Small intestine (tissue), 7 donors: ENCODE results near the gene DDAH1. TPM values are rescaled to one million over a fixed set of nuclear protein-coding genes. Genes with fewer than 3 reads are reported as not detected.
"Not testable (repeated sequence)": the region's sequence is repeated elsewhere in the genome, so short reads cannot be mapped to it uniquely, and the experiment has no call there.

Experiments used
- DNase-seq, 2 donors: peaks; one replicate each; pipeline versions ENCODE4 v3.0.0 to v3.0.0-alpha.2; 2013
- FAIRE-seq: peaks from 2 replicates; lab custom pipeline; 2012; peaks lifted over from hg19 to GRCh38; lab: Jason Lieb, UNC
- H3K27ac ChIP-seq, 3 donors: one replicate each; pipeline ENCODE4 v1.5.1; 2013; ENCODE audit warnings: low read length in 2 of 3, mild to moderate bottlenecking in 2 of 3, control low read depth in 1 of 3, inconsistent platforms in 1 of 3, low read depth in 1 of 3, moderate library complexity in 1 of 3
- H3K27me3 ChIP-seq, 3 donors: one replicate each; pipeline ENCODE4 v1.6.1; 2013; ENCODE audit warnings: low read length in 3 of 3, inconsistent platforms in 1 of 3; ENCODE audit not compliant: control insufficient read depth in 3 of 3, insufficient read depth in 3 of 3
- H3K36me3 ChIP-seq, 3 donors: one replicate each; pipeline ENCODE4 v1.6.1; 2013; ENCODE audit warnings: low read length in 3 of 3, inconsistent platforms in 1 of 3, low read depth in 1 of 3, mild to moderate bottlenecking in 1 of 3, moderate library complexity in 1 of 3; ENCODE audit not compliant: control insufficient read depth in 3 of 3, insufficient read depth in 2 of 3
- H3K4me1 ChIP-seq, 3 donors: one replicate each; pipeline ENCODE4 v1.6.1; 2013; ENCODE audit warnings: low read length in 2 of 3, inconsistent platforms in 1 of 3, low read depth in 1 of 3, mild to moderate bottlenecking in 1 of 3, moderate library complexity in 1 of 3; ENCODE audit not compliant: control insufficient read depth in 3 of 3, insufficient read depth in 2 of 3
- H3K4me3 ChIP-seq, 3 donors: one replicate each; pipeline ENCODE4 v1.5.1; 2013; ENCODE audit warnings: low read length in 3 of 3, control low read depth in 1 of 3, inconsistent platforms in 1 of 3, low read depth in 1 of 3, mild to moderate bottlenecking in 1 of 3, moderate library complexity in 1 of 3
- H3K9me3 ChIP-seq, 2 donors: one replicate each; pipeline ENCODE4 v1.6.1; 2013; ENCODE audit warnings: low read depth in 1 of 2, low read length in 1 of 2; ENCODE audit not compliant: control insufficient read depth in 2 of 2, insufficient read depth in 1 of 2
- WGBS, 3 donors: extraction: QIAGEN DNeasy Blood & Tissue Kit; methylation state at CpG; one replicate each; pipeline ENCODE4 v1.1.7; 2013; 5-methylcytosine and 5-hydroxymethylcytosine counted together
- polyA plus RNA-seq, 4 donors: library from polyadenylated mRNA; stranded (reverse) in 3 of 4; unstranded in 1 of 4; fragments of 200-250 nt in 3 of 4; fragments of 120-200 nt in 1 of 4; gene quantifications; one replicate each; pipeline versions ENCODE4 v1.2.1 to v1.2.3, GENCODE V29; 2013
- donor health status: healthy with polysubstance abuse.
- donor health status: control.
- donor health status: control.
- donor health status: Bipolar disorder and iron deficiency.
- donor health status: healthy.

Gene DDAH1
- polyA plus RNA-seq, 4 donors = 21.9 to 130 (median 46.7) TPM

DNA sequence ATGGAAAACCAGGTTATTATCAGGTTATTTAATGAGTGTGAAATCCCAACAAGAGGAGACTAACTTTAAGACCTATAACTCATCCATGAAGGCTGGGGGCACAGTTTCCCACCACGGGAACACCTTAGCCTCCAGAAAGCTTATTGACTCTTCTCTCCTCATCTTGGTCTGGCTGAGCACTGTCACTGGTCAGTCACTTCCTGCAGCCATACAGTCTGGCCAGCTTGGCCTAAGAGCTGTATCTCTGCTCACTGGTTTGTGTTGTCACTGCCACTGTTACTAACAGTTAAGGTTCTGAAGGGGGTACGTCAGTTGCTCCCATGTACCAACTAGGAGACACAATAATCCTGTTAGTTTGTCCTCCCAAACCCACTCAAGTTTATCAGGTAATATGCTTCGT, 16.7 kb upstream of the DDAH1 start:
- no peaks in the 10 kb centered on the region for H3K9me3 ChIP-seq
- H3K27ac ChIP-seq = no peak overlapping the region
- no peak for DNase-seq
- WGBS, 3 donors = 86 to 94% (median 92%) methylated on average over 3 of the region's 3 CpGs
- no peaks in the 10 kb centered on the region for H3K36me3 ChIP-seq
- H3K4me3 ChIP-seq = no peak overlapping the region
- no peaks in the 10 kb centered on the region for H3K4me1 ChIP-seq
- FAIRE-seq = no peak
- H3K27me3 ChIP-seq = no peaks in the 10 kb centered on the region

DNA sequence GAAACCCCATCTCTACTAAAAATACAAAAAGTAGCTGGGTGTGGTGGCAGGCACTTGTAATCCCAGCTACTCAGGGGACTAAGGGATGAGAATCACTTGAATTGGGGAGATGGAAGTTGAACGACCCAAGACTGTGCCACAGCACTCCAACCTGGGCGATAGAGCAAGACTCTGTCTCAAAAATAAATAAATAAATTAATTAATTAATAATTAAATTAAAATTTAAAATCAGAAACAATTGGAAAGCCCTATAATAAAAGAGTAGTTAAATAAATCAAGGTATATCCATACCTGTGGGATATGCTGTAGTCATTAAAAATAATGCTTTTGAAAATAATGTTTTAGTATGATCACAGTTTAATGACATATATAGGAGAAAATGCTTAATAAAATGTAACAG, 15.6 kb upstream of the DDAH1 start:
- DNase-seq (no peak), FAIRE-seq (no peak)
- Histone ChIP-seq H3K9me3 (no peaks in the 10 kb centered on the region), H3K27me3 (no peaks in the 10 kb centered on the region), H3K4me3 (no peak overlapping the region), H3K36me3 (no peaks in the 10 kb centered on the region), H3K27ac (no peak overlapping the region), H3K4me1 (no peaks in the 10 kb centered on the region)
- WGBS, 3 donors = 78 to 95% (median 90%) methylated on average over 2 of the region's 2 CpGs

DNA sequence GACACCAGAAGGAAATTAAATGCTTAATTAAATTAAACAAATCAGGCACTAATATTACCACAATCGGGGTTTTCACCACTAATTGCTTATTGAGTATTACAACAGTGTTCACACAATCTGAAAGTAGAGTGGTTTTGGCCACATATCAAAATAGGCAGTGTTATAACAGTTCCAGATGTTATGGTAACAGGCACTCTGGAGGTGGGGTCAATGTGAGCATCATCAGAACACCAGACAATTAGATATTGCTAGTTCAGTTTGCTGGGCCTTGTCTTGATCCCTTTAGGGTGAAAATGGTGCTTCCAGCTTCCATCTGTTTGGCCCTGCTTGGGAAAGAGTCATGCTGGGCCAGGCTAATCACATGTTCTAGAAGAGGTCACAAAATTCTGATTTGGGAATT, 14.5 kb upstream of the DDAH1 start:
- H3K4me1 ChIP-seq = no peaks in the 10 kb centered on the region
- FAIRE-seq (no peak), DNase-seq (no peak)
- 69 to 77% (median 71%) methylated on average over 1 of the region's 1 CpG for WGBS, 3 donors
- H3K9me3 ChIP-seq = no peaks in the 10 kb centered on the region
- no peaks in the 10 kb centered on the region for H3K27me3 ChIP-seq
- H3K4me3 ChIP-seq = no peak overlapping the region
- no peaks in the 10 kb centered on the region for H3K36me3 ChIP-seq
- no peak overlapping the region for H3K27ac ChIP-seq

DNA sequence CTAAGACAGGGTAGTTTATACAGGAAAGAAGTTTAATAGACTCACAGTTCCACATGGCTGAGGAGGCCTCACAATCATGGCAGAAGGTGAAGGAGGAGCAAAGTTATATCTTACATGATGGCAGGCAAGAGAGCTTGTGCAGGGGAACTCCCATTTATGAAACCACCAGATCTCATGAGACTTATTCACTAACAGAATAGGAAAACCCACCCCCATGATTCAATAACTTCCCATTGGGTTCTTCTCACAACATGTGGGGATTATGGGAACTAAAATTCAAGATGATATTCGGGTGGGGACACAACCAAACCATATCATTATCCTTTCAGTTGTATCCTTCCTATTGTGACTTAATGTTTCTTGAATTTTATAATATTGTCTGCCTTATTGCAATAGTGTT, 13.4 kb upstream of the DDAH1 start:
- FAIRE-seq (no peak), DNase-seq (no peak)
- no peak overlapping the region for H3K27ac ChIP-seq
- no peaks in the 10 kb centered on the region for H3K36me3 ChIP-seq
- H3K4me3 ChIP-seq = no peak overlapping the region
- WGBS, 3 donors = 70 to 84% (median 80%) methylated on average over 1 of the region's 1 CpG
- H3K4me1 ChIP-seq = no peaks in the 10 kb centered on the region
- no peaks in the 10 kb centered on the region for H3K27me3 ChIP-seq
- H3K9me3 ChIP-seq = no peaks in the 10 kb centered on the region

DNA sequence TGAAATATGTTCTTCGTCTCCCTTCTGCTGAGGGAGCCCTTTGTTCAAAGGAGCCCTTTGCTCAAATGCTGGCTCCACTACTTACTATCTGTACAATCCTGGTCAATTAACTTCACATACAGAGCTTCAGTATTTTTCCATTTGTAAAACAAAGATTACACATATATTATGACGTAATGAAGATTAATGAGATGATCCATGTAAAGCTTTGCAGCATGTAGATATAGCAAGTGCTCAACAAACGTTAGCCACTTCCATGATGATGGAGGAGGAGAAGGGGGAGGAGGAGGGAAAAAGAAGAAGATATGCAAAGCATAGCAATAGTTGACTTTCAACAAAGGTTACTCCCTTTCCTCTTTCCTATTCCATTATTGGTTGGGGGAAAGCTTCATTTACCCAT, 10.1 kb upstream of the DDAH1 start:
- H3K27ac ChIP-seq = no peak overlapping the region
- no peak for FAIRE-seq
- H3K36me3 ChIP-seq = no peaks in the 10 kb centered on the region
- no peak for DNase-seq
- no peaks in the 10 kb centered on the region for H3K9me3 ChIP-seq
- no peak overlapping the region for H3K4me3 ChIP-seq
- H3K4me1 ChIP-seq = no peaks in the 10 kb centered on the region
- H3K27me3 ChIP-seq = no peaks in the 10 kb centered on the region
- 79 to 83% (median 81%) methylated on average over 3 of the region's 3 CpGs for WGBS, 3 donors

DNA sequence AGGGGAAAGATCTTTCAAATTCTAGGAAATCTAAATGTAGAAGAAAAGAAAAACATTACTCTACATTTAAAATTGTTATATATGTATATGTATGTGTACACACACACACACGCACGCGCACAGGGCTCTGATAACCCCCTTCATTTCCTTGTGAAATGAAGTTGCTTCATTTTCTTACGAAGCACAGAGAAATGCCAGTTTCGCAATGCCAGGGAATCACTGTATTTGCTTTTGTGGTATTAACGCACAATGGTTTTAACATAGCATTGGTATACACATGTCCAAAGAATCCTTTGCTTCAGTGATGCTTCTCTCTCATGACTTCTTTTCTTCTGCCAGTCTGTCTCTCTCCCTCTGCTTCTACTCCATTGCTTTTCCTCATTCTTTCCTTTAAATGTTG, 8.4 kb upstream of the DDAH1 start:
- H3K9me3 ChIP-seq = no peaks in the 10 kb centered on the region
- DNase-seq (no peak), FAIRE-seq (no peak)
- no peaks in the 10 kb centered on the region for H3K36me3 ChIP-seq
- H3K4me3 ChIP-seq = no peak overlapping the region
- no peak overlapping the region for H3K27ac ChIP-seq
- 76 to 81% (median 77%) methylated on average over 6 of the region's 6 CpGs for WGBS, 3 donors
- H3K27me3 ChIP-seq = no peaks in the 10 kb centered on the region
- H3K4me1 ChIP-seq = no peaks in the 10 kb centered on the region

DNA sequence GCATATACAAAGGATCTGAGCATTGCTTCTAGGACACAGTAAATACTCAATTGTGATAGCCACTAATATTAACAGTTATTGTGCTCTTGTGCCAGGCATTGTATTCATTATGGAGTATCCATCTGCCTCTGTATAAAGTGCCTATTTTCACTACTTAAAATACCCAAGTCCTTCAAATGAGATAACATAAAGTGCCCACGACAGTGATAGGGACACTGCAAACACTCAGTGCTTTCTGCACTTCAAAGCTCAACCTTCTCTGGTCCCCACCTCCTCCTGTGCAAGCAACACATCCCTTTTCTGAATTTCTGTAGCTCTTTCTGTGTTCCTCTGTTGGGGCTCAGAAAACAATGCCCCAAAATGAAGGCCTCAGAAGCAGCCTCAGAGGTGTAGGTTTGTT, 6.6 kb upstream of the DDAH1 start:
- no peaks in the 10 kb centered on the region for H3K36me3 ChIP-seq
- DNase-seq = no peak
- no peaks in the 10 kb centered on the region for H3K4me1 ChIP-seq
- no peaks in the 10 kb centered on the region for H3K9me3 ChIP-seq
- WGBS, 3 donors = 58 to 76% (median 60%) methylated on average over 1 of the region's 1 CpG
- H3K27me3 ChIP-seq = no peaks in the 10 kb centered on the region
- H3K4me3 ChIP-seq = no peak overlapping the region
- no peak for FAIRE-seq
- no peak overlapping the region for H3K27ac ChIP-seq

DNA sequence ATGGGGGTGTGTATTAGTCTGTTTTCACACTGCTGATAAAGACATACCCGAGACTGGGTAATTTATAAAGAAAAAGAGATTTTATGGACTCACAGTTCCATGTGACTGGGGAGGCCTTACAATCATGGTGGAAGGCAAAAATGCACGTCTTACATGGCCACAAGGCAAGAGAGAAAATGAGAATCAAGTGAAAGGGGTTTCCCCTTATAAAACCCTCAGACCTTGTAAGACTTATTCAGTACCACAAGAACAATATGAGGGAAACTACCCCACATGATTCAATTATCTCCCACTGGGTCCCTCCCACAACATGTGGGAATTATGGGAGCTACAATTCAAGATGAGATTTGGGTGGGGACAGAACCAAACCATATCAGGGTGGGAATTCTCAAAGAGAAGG, 5.2 kb upstream of the DDAH1 start:
- not testable (repeated sequence) for H3K9me3 ChIP-seq, FAIRE-seq, H3K27me3 ChIP-seq, H3K4me1 ChIP-seq, H3K4me3 ChIP-seq, DNase-seq, H3K27ac ChIP-seq, H3K36me3 ChIP-seq
- 67 to 80% (median 69%) methylated on average over 2 of the region's 2 CpGs for WGBS, 3 donors

DNA sequence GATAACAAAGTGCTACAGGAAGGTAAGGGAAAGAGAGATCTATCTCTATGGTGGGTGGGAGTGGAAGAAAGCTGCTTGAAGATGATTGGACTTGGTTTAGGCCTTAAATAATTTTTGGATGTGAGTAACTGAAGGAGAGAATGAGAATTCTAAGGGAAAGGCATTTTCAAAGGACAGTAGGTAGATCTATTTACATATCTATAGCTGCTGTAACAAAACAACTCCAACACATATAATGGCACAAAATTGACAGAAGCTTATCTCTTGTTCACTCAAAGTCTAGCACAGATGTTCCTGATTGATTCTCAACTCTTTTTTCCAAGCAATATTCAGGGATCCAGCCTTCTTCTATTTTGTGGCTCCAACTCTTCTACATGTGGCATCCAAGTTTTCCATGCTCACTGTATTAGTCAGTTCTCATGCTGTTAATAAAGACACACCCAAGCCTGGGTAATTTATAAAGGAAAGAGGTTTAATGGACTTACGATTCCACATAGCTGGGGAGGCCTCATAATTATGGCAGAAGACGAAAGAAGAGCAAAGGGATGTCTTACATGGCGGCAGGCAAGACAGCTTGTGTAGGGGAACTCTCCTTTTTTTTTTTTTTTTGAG, 3.1 kb upstream of the DDAH1 start:
- 91 to 95% (median 92%) methylated on average over 3 of the region's 3 CpGs for WGBS, 3 donors
- Histone ChIP-seq H3K4me3 (no peak overlapping the region), H3K4me1 (peaks cover 0 to 14% (median 0%) of the 10 kb centered on the region in 3 donors), H3K9me3 (no peaks in the 10 kb centered on the region), H3K36me3 (no peaks in the 10 kb centered on the region), H3K27ac (no peak overlapping the region), H3K27me3 (no peaks in the 10 kb centered on the region)
- no peak for DNase-seq
- FAIRE-seq = no peak
